Endothelial cell of umbilical vein (primary cell): ENCODE measurements around the gene PAK6. TPM values are rescaled to one million over a fixed set of nuclear protein-coding genes. Genes with fewer than 3 reads are reported as not detected.

ENCODE experiments used
- BruUV-seq: library from RNA; stranded (reverse); fragments of 400-500 nt; replicated peaks from 2 replicates; lab custom pipeline; 2021; lab: Mats Ljungman, UMichigan
- CTCF ChIA-PET: fragments of 300-600, 350-600 bp; sonication (Branson Sonifier 250); formaldehyde crosslinking; loops from one replicate; lab custom pipeline; 2021; ENCODE audit warnings: antibody characterized with exemption, inconsistent platforms; lab: Charles Lee
- POLR2A ChIA-PET: fragments of 300-600, 350-600 bp; sonication (Branson Sonifier 250); formaldehyde crosslinking; loops from one replicate; lab custom pipeline; 2021; ENCODE audit warnings: antibody characterized with exemption, inconsistent platforms; lab: Charles Lee
- DNase-seq: peaks from one replicate; pipeline ENCODE4 v3.0.0-alpha.2; 2011; ENCODE audit warnings: low read depth, low spot score
- FAIRE-seq: peaks from 2 replicates; lab custom pipeline; 2011; peaks lifted over from hg19 to GRCh38; lab: Jason Lieb, UNC
- H2AFZ ChIP-seq: 2 replicates; pipeline ENCODE4 v1.6.0; 2012; ENCODE audit warnings: low read depth, low read length, control low read depth, inconsistent platforms
- H3K27ac ChIP-seq: 2 replicates; pipeline ENCODE4 v1.5.1; 2011; ENCODE audit warnings: low read depth, mild to moderate bottlenecking, control low read depth, low read length, moderate library complexity; ENCODE audit not compliant: insufficient read depth
- H3K27me3 ChIP-seq, 2 experiments: 2 replicates each; pipeline versions ENCODE4 v1.6.0 to v1.6.1; 2011; ENCODE audit warnings: low read length in 2 of 2, mixed read lengths in 1 of 2; ENCODE audit not compliant: control insufficient read depth in 2 of 2, insufficient read depth in 2 of 2
- H3K36me3 ChIP-seq, 2 experiments: 2 replicates in 1 of 2; 3 replicates in 1 of 2; pipeline ENCODE4 v1.5.1; 2011; ENCODE audit warnings: low read length in 2 of 2, mild to moderate bottlenecking in 1 of 2, moderate library complexity in 1 of 2; ENCODE audit not compliant: control insufficient read depth in 2 of 2, insufficient read depth in 2 of 2; ENCODE audit errors: extremely low read depth in 1 of 2
- H3K4me1 ChIP-seq: 3 replicates; pipeline ENCODE4 v1.5.1; 2011; ENCODE audit warnings: mild to moderate bottlenecking, low read length; ENCODE audit not compliant: control insufficient read depth, insufficient read depth; ENCODE audit errors: extremely low read depth
- H3K4me2 ChIP-seq: 2 replicates; pipeline ENCODE4 v1.6.1; 2011; ENCODE audit warnings: low read length, control low read depth, mixed read lengths; ENCODE audit not compliant: insufficient read depth
- H3K4me3 ChIP-seq, 3 experiments: fragments of 200-600 bp in 1 of 3; sonication (generic), shearing (Covaris generic) in 1 of 3; replicated peaks in 1 of 3; 2 replicates each; pipeline ENCODE4 v1.5.1; 2011 to 2016; ENCODE audit warnings: control low read depth in 3 of 3, low read length in 3 of 3, mild to moderate bottlenecking in 2 of 3, inconsistent platforms in 1 of 3, low read depth in 1 of 3, moderate library complexity in 1 of 3; ENCODE audit not compliant: insufficient read depth in 1 of 3
- H3K79me2 ChIP-seq: 2 replicates; pipeline ENCODE4 v1.6.0; 2012; ENCODE audit warnings: low read length, inconsistent platforms; ENCODE audit not compliant: control insufficient read depth, insufficient read depth
- H3K9ac ChIP-seq: replicated peaks from 2 replicates; pipeline ENCODE3; 2011; ENCODE audit warnings: low read length, control low read depth; ENCODE audit not compliant: insufficient read depth; ENCODE audit errors: extremely low read depth
- H3K9me1 ChIP-seq: replicated peaks from 3 replicates; pipeline ENCODE4 v1.6.0; 2011; ENCODE audit warnings: mild to moderate bottlenecking, low read length; ENCODE audit not compliant: control insufficient read depth, insufficient read depth; ENCODE audit errors: extremely low read depth
- H3K9me3 ChIP-seq: replicated peaks from 2 replicates; pipeline ENCODE4 v1.5.1; 2012; ENCODE audit warnings: low read length, inconsistent platforms; ENCODE audit not compliant: control insufficient read depth, insufficient read depth
- H4K20me1 ChIP-seq: replicated peaks from 2 replicates; pipeline ENCODE3; 2011; ENCODE audit warnings: mild to moderate bottlenecking, low read length; ENCODE audit not compliant: control insufficient read depth, insufficient read depth; ENCODE audit errors: extremely low read depth
- EZH2 ChIP-seq: IDR thresholded peaks from 2 replicates; pipeline ENCODE4 v1.6.1; 2012; ENCODE audit warnings: borderline replicate concordance, low read depth, mild to moderate bottlenecking, moderate library complexity, low read length, inconsistent platforms; ENCODE audit not compliant: severe bottlenecking
- FOS ChIP-seq: IDR thresholded peaks from 2 replicates; pipeline ENCODE4 v1.6.1; 2011; ENCODE audit warnings: mild to moderate bottlenecking, low read length, moderate library complexity, borderline replicate concordance; ENCODE audit not compliant: insufficient read depth
- GATA2 ChIP-seq: IDR thresholded peaks from 2 replicates; pipeline ENCODE4 v1.7.0; 2011; ENCODE audit warnings: low read depth, mild to moderate bottlenecking, moderate library complexity, mixed read lengths, low read length; ENCODE audit not compliant: insufficient read length, insufficient read depth
- JUN ChIP-seq: IDR thresholded peaks from 2 replicates; pipeline ENCODE4 v1.6.1; 2011; ENCODE audit warnings: borderline replicate concordance, low read depth; ENCODE audit not compliant: insufficient read length, insufficient read depth
- MYC ChIP-seq: IDR thresholded peaks from one replicate; pipeline ENCODE4 v1.6.1; 2011; ENCODE audit warnings: mild to moderate bottlenecking, low read depth, low read length
- POLR2A ChIP-seq: IDR thresholded peaks from 2 replicates; pipeline ENCODE4 v1.6.1; 2012; ENCODE audit warnings: low read depth, mild to moderate bottlenecking, control low read depth, low read length
- POLR2AphosphoS5 ChIP-seq: IDR thresholded peaks from 2 replicates; pipeline ENCODE4 v1.6.1; 2012; ENCODE audit warnings: low read depth, mild to moderate bottlenecking, control low read depth, low read length, moderate library complexity; ENCODE audit not compliant: insufficient read depth
- dilution Hi-C: fragments of 300-500 bp; cut with MboI; formaldehyde crosslinking; loops from one replicate; pipeline ENCODE4 v1.15.0; 2019; ENCODE audit warnings: low sequenced_read_pairs; ENCODE audit not compliant: extremely low pct_ligation_motif_present
- intact Hi-C: fragments of 100-400 bp; cut with micrococcal nuclease; formaldehyde crosslinking; loops from one replicate; pipeline ENCODE4 v1.10.0; 2022
- polyA plus RNA-seq, 4 experiments: library from polyadenylated mRNA; depleted of rRNA in 3 of 4; stranded (reverse) in 3 of 4; unstranded in 1 of 4; fragments of >200 nt; gene quantifications; 2 replicates each; pipeline versions ENCODE4 v1.2.1 to v1.2.3, GENCODE V29; 2011 to 2012; ENCODE audit warnings: missing spikeins in 1 of 4
- total RNA-seq: library from RNA; stranded (reverse); gene quantifications from 2 replicates; pipeline ENCODE4 v1.2.3, GENCODE V29; 2021
- TF ChIP-seq, protein P1 (sequence below): IDR thresholded peaks from 2 replicates; pipeline ENCODE4 v1.6.1; 2011; ENCODE audit not compliant: insufficient read depth, insufficient read length
- TF ChIP-seq, protein P2 (sequence below), 2 donors: IDR thresholded peaks; 1 replicate in 1 of 2; 2 replicates in 1 of 2; pipeline ENCODE4 v1.5.1; 2011; ENCODE audit warnings: low read length in 2 of 2, mild to moderate bottlenecking in 2 of 2, moderate library complexity in 2 of 2, control low read depth in 1 of 2, inconsistent platforms in 1 of 2, low read depth in 1 of 2; ENCODE audit not compliant: insufficient read depth in 1 of 2; ENCODE audit errors: extremely low read depth in 1 of 2

The PAK6 gene
- total and polyA plus RNA-seq, 2 donors (not counting 3 experiments of a cell fraction or from before 2014, with no cell fraction given): not detected

DNA sequence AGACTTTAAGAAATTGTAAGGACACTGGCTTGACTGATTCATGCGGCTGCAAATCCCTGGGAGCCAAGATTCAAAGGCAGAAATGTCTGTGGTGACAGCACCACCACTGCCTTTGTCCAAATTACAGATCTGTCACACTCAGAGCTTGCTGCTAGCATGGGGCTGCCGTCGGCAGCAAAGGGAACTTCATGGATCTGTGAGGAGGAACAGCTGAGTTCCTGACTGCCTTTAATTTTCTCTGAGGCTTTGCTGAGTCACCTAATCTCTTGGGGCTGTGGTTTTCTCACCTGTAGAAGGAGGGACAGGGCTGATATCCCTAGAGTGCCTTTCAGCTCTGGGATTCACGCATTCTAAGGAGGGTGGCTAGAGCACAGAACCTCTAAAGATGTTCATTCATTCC is 4.1 kb upstream of the PAK6 start:
- ChIA-PET POLR2A (interaction anchor here (1.2 kb wide), 1 partner anchor 132 kb away, joined by 3 read pairs; no protein-coding TSS in a partner anchor), CTCF (interaction anchor here (1.5 to 2.1 kb wide), 3 partner anchors 17 to 44 kb away, joined by 4 to 5 read pairs (median 4); no protein-coding TSS in a partner anchor)
- DNase-seq (no peak), FAIRE-seq (no peak)
- H3K36me3 ChIP-seq: no peaks in the 10 kb centered on the region
- no peaks in the 10 kb centered on the region for H3K9me1 ChIP-seq
- H3K4me3 ChIP-seq: no peak overlapping the region
- no peaks in the 10 kb centered on the region for H3K79me2 ChIP-seq
- dilution Hi-C loops (no loop called here), intact Hi-C loops (no loop called here)
- H3K9me3 ChIP-seq: no peaks in the 10 kb centered on the region
- H3K4me1 ChIP-seq: peaks cover 4% of the 10 kb centered on the region
- TF ChIP-seq FOS (no peak), EZH2 (no peak), GATA2 (no peak), POLR2A (no peak), POLR2AphosphoS5 (no peak), MYC (no peak), JUN (no peak)
- TF ChIP-seq, protein P1, sequence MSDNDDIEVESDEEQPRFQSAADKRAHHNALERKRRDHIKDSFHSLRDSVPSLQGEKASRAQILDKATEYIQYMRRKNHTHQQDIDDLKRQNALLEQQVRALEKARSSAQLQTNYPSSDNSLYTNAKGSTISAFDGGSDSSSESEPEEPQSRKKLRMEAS: no peak
- TF ChIP-seq, protein P2, sequence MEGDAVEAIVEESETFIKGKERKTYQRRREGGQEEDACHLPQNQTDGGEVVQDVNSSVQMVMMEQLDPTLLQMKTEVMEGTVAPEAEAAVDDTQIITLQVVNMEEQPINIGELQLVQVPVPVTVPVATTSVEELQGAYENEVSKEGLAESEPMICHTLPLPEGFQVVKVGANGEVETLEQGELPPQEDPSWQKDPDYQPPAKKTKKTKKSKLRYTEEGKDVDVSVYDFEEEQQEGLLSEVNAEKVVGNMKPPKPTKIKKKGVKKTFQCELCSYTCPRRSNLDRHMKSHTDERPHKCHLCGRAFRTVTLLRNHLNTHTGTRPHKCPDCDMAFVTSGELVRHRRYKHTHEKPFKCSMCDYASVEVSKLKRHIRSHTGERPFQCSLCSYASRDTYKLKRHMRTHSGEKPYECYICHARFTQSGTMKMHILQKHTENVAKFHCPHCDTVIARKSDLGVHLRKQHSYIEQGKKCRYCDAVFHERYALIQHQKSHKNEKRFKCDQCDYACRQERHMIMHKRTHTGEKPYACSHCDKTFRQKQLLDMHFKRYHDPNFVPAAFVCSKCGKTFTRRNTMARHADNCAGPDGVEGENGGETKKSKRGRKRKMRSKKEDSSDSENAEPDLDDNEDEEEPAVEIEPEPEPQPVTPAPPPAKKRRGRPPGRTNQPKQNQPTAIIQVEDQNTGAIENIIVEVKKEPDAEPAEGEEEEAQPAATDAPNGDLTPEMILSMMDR (IDR thresholded peaks at IDR 0.05; ENCODE audit: extremely low read depth in 1 of 2, insufficient read depth in 1 of 2, low read depth in 1 of 2, low read length in 2 of 2): no peak
- no peak overlapping the region for H3K9ac ChIP-seq
- H2AFZ ChIP-seq: no peak overlapping the region
- BruUV-seq: no TSS peak
- H3K27ac ChIP-seq: no peak overlapping the region
- no peaks in the 10 kb centered on the region for H4K20me1 ChIP-seq
- H3K27me3 ChIP-seq: peaks cover 7 to 8% of the 10 kb centered on the region in 2 experiments
- H3K4me2 ChIP-seq: no peak overlapping the region
